Lower leg skin (tissue), 4 donors: Measurements from ENCODE around the gene CDH23. TPM values are rescaled to one million over a fixed set of nuclear protein-coding genes. Genes with fewer than 3 reads are reported as not detected.

ENCODE experiments used
- DNase-seq, 2 donors: peaks; one replicate each; pipeline ENCODE4 v3.0.0-alpha.2; 2019; ENCODE audit warnings: low spot score in 2 of 2
- H3K4me3 ChIP-seq: fragments of 200-600 bp; sonication (generic); 2 replicates; pipeline ENCODE4 v1.5.1; 2017; ENCODE audit warnings: mild to moderate bottlenecking, low read depth; ENCODE audit not compliant: poor library complexity, severe bottlenecking
- POLR2A ChIP-seq, 2 donors: fragments of 450-650 bp; IDR thresholded peaks; one replicate each; pipeline ENCODE4 v1.6.1; 2016 to 2017; ENCODE audit warnings: antibody characterized with exemption in 2 of 2, mild to moderate bottlenecking in 1 of 2, moderate library complexity in 1 of 2
- WGBS, 2 donors: methylation state at CpG; one replicate each; pipeline ENCODE4 v1.1.5; 2018; 5-methylcytosine and 5-hydroxymethylcytosine counted together
- intact Hi-C: fragments of 100-400 bp; cut with DNase I; formaldehyde crosslinking; loops from one replicate; pipeline ENCODE4 v1.15.0; 2023; ENCODE audit warnings: low total_unique reads
- total RNA-seq, 4 donors: library from RNA; depleted of rRNA; stranded (reverse); fragments of >200 nt; gene quantifications; one replicate each; pipeline ENCODE4 v1.1.0, GENCODE V29; 2016
- TF ChIP-seq, protein P1 (sequence below), 3 donors: fragments of 450-650 bp; IDR thresholded peaks; one replicate each; pipeline ENCODE4 v1.5.1; 2016; ENCODE audit warnings: antibody characterized with exemption in 3 of 3, mild to moderate bottlenecking in 3 of 3, moderate library complexity in 2 of 3

The CDH23 gene
- total RNA-seq, 4 donors from 2014 or later: 1.7 to 9.2 (median 2.6) TPM

DNA sequence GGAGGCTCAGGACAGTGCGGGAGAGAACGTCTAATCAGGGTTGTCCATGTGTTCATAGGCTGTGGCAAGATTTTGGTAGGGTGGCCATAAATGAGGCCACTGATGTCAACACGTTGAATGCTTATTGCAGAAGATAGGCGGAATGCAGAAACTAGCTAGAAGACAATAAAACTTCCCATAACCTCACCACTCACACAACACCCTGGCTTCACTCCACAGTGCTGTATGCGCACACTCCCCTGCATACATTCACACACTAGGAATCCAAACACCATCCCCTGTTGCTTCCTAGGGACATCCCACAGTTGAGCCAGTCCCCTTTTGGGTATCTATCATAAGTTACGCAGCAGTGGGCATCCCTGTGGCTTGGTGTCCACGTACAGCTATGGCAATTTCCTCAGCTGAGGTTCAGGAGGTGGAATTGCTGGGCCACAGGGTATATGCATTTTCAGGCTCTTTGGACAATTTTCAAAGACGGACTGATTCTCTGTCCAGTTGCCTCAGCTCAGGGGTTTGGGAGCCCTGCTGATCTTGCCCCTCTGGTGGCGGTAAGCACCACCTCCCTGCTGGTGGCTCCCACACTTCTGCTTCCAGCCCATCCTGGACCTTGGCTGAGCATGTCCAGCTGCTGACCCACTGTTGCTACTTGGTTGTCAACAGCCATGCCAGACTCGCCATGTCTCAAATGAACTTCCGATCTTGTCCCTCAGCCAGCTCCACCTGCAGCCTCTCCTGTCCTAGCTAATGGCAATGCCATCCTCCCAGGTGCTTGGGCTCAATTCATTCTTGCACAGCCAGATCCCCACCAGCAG is 36.4 kb downstream of the CDH23 start:
- WGBS, 2 donors: 90 to 93% methylated on average over 10 to 11 of the region's 11 CpGs
- H3K4me3 ChIP-seq: no peak overlapping the region
- no peak for DNase-seq
- no peak for TF ChIP-seq POLR2A (IDR thresholded peaks at IDR 0.05)
- TF ChIP-seq, protein P1, sequence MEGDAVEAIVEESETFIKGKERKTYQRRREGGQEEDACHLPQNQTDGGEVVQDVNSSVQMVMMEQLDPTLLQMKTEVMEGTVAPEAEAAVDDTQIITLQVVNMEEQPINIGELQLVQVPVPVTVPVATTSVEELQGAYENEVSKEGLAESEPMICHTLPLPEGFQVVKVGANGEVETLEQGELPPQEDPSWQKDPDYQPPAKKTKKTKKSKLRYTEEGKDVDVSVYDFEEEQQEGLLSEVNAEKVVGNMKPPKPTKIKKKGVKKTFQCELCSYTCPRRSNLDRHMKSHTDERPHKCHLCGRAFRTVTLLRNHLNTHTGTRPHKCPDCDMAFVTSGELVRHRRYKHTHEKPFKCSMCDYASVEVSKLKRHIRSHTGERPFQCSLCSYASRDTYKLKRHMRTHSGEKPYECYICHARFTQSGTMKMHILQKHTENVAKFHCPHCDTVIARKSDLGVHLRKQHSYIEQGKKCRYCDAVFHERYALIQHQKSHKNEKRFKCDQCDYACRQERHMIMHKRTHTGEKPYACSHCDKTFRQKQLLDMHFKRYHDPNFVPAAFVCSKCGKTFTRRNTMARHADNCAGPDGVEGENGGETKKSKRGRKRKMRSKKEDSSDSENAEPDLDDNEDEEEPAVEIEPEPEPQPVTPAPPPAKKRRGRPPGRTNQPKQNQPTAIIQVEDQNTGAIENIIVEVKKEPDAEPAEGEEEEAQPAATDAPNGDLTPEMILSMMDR (IDR thresholded peaks at IDR 0.05): no peak
- intact Hi-C loops: no loop called here

- intact Hi-C loops: no loop called here
Measured at GRCh38 chr10:71433768-71434744, 37.3 kb downstream of the CDH23 start.

GRCh38 chr10:71434760-71435394 is 38.2 kb downstream of the CDH23 start:
- peak in 1 of 2 donors; percentile 66 for DNase-seq
- WGBS, 2 donors: 81 to 84% methylated on average over 4 of the region's 4 CpGs

More at GRCh38 chr10:71433768-71434744, 37.3 kb downstream of the CDH23 start:
- TF ChIP-seq, protein P1 (IDR thresholded peaks at IDR 0.05): no peak
- WGBS, 2 donors: 86 to 87% methylated on average over 10 of the region's 10 CpGs
- no peak overlapping the region for H3K4me3 ChIP-seq
- DNase-seq: peak in 1 of 2 donors; percentile 74

DNA sequence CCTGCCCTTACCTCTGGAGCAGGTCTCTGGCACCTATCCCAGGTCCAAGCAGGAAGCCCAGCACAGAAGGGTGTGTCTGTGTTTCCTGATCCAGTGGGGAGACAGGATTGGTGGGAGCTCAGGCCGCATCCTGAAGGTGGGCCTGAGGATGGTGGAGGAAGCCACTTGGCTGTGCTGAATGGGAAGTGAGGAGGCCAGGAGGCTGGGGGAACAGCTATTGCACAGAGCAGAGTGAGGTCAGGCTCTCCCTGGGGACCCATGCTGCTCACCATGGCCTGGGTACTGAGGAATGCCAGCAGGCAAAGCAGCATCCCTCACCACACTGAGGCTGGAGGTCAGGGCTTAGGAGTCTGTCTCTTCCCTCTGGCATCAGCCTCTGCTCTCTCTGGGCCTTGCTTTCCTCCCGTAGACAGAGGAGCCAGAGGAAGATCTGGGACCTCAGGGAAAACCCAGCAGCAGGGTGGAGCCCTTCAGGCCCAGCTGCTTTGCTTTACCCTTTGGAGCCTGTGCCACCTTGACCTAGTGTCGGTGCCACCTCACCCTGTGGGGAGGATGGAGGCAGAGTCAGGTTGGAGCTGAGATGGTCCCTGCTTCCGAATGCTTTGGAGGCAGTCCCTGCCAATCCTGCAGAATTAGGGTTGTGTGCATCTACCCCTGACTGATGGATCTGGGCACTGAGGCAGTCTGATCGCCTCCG is 39.0 kb downstream of the CDH23 start:
- TF ChIP-seq, protein P1 (IDR thresholded peaks at IDR 0.05): no peak
- TF ChIP-seq POLR2A (IDR thresholded peaks at IDR 0.05): no peak
- intact Hi-C loops: no loop called here
- DNase-seq: peak in 1 of 2 donors; percentile 74
- no peak overlapping the region for H3K4me3 ChIP-seq
- 67% methylated on average over 6 of the region's 6 CpGs for WGBS, 2 donors

More at GRCh38 chr10:71434760-71435394, 38.2 kb downstream of the CDH23 start:
- TF ChIP-seq POLR2A (IDR thresholded peaks at IDR 0.05): no peak
- TF ChIP-seq, protein P1 (IDR thresholded peaks at IDR 0.05): no peak
- intact Hi-C loops: no loop called here
- no peak overlapping the region for H3K4me3 ChIP-seq
